Measurements from ENCODE around the gene DNASE2B.

DNASE2B gene

GRCh38 chr1:84374991-84375696, 23.1 kb upstream of the DNASE2B start:
- no peak for DNase-seq (ENCODE audit: low read depth in 2 of 3, low spot score in 2 of 3)

- DNase-seq (ENCODE audit: low read depth in 2 of 3, low spot score in 2 of 3): no peak
Observed at GRCh38 chr1:84376000-84376910, 22.0 kb upstream of the DNASE2B start.

- DNase-seq (ENCODE audit: low read depth in 2 of 3, low spot score in 2 of 3): no peak
Observed at GRCh38 chr1:84377480-84378095, 20.7 kb upstream of the DNASE2B start.

- no peak for DNase-seq (ENCODE audit: low read depth in 2 of 3, low spot score in 2 of 3)
Observed at GRCh38 chr1:84379138-84379916, 19.0 kb upstream of the DNASE2B start.

GRCh38 chr1:84379917-84380180, 18.4 kb upstream of the DNASE2B start:
- DNase-seq (ENCODE audit: low read depth in 2 of 3, low spot score in 2 of 3): no peak

GRCh38 chr1:84382127-84382526, 16.2 kb upstream of the DNASE2B start:
- DNase-seq (ENCODE audit: low read depth in 2 of 3, low spot score in 2 of 3): no peak

GRCh38 chr1:84385347-84385746, 12.9 kb upstream of the DNASE2B start:
- DNase-seq (ENCODE audit: low read depth in 2 of 3, low spot score in 2 of 3): no peak

GRCh38 chr1:84386716-84387479, 11.4 kb upstream of the DNASE2B start:
- DNase-seq (ENCODE audit: low read depth in 2 of 3, low spot score in 2 of 3): no peak

- DNase-seq (ENCODE audit: low read depth in 2 of 3, low spot score in 2 of 3): no peak
Observed at GRCh38 chr1:84387480-84388163, 10.7 kb upstream of the DNASE2B start.

- DNase-seq (ENCODE audit: low read depth in 2 of 3, low spot score in 2 of 3): no peak
Observed at GRCh38 chr1:84390226-84390625, 8.1 kb upstream of the DNASE2B start.

- no peak for DNase-seq (ENCODE audit: low read depth in 2 of 3, low spot score in 2 of 3)
Observed at GRCh38 chr1:84401156-84401555, 2.9 kb downstream of the DNASE2B start.

- no peak for DNase-seq (ENCODE audit: low read depth in 2 of 3, low spot score in 2 of 3)
Observed at GRCh38 chr1:84402060-84402459, 3.8 kb downstream of the DNASE2B start.

- no peak for DNase-seq (ENCODE audit: low read depth in 2 of 3, low spot score in 2 of 3)
Observed at GRCh38 chr1:84402501-84402900, 4.2 kb downstream of the DNASE2B start.

GRCh38 chr1:84403347-84403746, 5.1 kb downstream of the DNASE2B start:
- DNase-seq (ENCODE audit: low read depth in 2 of 3, low spot score in 2 of 3): no peak

GRCh38 chr1:84406346-84406861, 8.1 kb downstream of the DNASE2B start:
- DNase-seq (ENCODE audit: low read depth in 2 of 3, low spot score in 2 of 3): no peak

GRCh38 chr1:84407524-84407923, 9.2 kb downstream of the DNASE2B start:
- DNase-seq (ENCODE audit: low read depth in 2 of 3, low spot score in 2 of 3): no peak

- DNase-seq (ENCODE audit: low read depth in 2 of 3, low spot score in 2 of 3): no peak
Observed at GRCh38 chr1:84407958-84408422, 9.7 kb downstream of the DNASE2B start.

GRCh38 chr1:84409888-84410287, 11.6 kb downstream of the DNASE2B start:
- DNase-seq (ENCODE audit: low read depth in 2 of 3, low spot score in 2 of 3): no peak

GRCh38 chr1:84410328-84411095, 12.2 kb downstream of the DNASE2B start:
- DNase-seq (ENCODE audit: low read depth in 2 of 3, low spot score in 2 of 3): no peak

Data from activated CD8-positive, alpha-beta memory T cell treated with anti-CD3 and anti-CD28 coated beads for 48 hours (primary cell).